ENCODE data around the gene MAPK9.

MAPK9 gene

GRCh38 chr5:180291943-180292831 lies at the start of gene MAPK9:
TSS of gene MAPK9 (minus strand) at chr5:180292083. CDS start at chr5:180280561, 11,522 bp downstream.
- peak; percentile 95 for DNase-seq

- DNase-seq, result no peak
Measured at GRCh38 chr5:180341595-180341994, 49.7 kb upstream of the MAPK9 start.

DNA sequence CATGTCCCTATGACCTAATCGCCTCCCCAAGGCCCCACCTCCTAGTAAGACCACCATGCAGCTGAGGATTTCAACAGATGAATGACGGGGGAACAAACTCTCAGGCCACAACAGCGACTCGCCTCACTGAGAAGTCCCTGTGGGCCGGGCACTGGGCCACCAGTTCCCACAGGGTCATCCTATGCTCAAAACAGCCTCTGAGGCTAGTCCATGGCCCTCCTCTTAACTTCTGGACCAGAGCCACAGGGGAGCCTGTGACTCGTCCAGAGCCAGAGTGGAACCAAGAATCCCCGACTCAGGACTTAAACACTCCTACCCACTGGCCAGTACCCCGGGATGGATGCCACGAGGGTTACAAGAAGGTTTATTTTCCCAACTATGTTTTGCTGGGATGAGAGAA lies 49.0 kb upstream of the MAPK9 start:
- no peak for DNase-seq

DNA sequence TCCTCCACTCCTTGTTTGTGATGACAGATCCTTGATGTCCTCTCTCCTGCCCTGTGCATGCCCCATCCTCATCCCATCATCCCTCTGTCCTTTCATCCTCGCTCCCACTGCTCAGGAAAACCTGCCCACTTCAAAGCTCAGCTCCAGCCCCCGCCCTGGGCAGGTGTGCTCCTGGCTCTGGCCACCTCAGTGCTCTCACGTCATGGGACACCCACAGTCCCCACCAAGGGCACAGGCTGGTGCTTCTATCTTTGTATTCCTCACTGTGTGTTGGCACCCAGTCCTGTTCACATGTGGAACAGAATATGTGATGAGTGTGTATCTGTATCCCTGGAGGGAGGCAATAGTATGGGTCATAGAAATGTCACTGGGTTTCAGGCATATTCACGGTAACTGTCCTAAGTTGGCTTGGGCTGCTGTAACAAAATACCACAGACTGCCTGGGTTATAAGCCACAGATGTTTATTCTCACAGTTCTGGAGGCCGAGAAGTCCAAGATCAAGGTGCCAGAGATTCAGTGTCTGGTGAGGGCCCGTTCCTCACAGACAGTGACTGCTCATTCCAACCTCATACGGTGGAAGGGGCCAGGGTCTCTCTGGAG lies 47.8 kb upstream of the MAPK9 start:
- no peak for DNase-seq

DNA sequence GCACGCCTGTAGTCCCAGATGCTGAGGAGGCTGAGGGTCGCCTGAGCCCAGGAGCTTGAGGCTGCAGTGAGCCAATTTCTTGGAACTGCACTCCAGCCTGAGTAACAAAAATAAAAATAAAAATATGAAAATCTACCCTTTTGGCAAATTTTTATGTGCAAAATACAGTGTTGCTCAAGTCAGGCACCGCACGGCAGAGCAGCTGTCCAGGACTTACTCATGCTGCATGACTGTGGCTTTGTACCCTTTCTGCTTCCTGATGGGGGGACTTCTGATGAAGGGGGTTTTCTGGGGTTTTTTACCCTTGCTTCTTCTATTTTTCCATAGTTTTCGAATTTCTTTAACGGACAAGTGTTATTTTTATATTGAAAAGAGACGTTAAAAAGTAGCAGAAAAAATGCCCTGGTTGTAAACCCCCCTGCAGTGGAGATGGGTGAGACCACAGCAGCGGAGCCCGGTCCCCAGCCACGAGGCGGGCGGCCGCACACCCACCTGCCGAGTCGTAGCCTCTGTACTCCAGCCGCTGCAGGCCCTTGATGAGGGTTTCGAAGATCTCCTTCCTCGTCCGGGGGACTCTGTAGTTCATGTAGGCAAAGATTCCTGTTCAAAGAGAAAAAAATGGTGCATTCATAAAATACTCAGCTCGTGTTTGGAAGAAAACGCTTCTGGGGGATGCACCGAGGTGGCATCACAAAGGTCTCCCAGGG lies 46.3 kb upstream of the MAPK9 start:
- DNase-seq, result no peak

GRCh38 chr5:180336234-180337020 lies 44.5 kb upstream of the MAPK9 start:
- DNase-seq, result no peak

DNA sequence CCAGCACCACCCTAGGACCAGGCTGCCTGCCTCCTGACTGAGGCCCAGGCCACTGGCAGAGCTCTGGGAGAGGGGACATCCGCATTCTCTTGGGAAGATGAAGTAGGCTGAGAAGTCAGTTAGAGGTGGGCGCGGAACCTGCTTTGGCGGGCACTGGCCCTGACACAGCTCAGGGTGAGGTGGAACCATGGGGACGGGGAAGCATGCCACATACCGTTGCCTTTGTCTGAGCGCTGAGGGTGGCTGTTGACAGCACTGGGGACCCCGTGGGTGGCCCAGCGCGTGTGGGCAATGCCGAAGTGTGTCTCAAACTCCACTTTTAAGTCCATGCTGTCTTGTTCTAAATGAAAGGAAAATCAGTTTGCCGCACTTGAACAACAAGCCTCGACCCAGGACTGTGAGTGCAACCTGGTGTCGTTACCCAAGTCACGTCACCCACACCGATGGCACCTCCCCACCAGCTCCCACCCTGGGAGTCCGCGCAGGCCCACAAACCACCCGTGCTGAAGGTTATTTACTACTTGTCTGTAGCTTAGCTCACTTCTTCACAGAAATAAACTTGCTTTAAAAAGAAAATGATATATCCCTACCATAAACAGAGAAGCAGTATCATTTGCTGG lies 43.8 kb upstream of the MAPK9 start:
- no peak for DNase-seq

GRCh38 chr5:180334751-180335613 lies 43.1 kb upstream of the MAPK9 start:
- no peak for DNase-seq

DNA sequence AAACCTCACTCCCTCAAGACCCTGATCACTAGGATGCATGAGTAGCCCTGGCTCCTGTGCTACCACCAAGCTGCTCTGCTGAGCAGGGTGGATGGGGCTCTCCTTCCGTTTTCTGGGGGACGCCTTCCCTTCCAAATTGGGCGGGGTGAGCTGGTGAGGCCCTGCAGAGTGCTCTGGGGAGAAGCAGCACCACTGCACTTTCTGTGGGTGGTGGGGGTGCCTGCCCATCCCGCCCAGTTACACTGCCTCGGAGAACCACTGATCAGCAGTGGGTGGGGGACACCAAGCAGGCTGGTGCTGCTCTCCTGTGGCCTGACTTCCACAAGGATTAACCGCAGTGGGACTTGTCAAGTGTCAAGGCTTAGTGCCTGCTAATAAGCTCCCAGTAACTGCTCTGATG lies 42.3 kb upstream of the MAPK9 start:
- no peak for DNase-seq

DNA sequence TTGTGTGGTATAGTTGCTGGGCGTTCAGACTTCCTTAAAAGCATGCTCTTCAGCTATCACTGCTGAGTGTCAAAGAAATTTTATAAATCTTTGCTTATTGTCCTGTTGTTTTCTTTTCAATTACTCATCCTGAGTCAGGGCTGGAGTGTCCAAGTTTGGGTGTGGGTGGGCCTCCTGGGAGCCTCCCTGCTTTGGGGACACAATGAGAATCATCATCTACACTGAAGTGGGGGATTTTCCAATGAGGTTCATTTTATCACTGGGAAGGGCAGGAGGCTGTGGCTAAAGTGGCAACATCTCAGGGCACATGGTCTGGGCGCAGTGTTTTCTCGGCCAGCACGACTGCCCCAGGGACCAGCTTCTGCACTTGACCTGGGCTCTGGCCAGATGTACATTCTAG lies 41.8 kb upstream of the MAPK9 start:
- no peak for DNase-seq

DNA sequence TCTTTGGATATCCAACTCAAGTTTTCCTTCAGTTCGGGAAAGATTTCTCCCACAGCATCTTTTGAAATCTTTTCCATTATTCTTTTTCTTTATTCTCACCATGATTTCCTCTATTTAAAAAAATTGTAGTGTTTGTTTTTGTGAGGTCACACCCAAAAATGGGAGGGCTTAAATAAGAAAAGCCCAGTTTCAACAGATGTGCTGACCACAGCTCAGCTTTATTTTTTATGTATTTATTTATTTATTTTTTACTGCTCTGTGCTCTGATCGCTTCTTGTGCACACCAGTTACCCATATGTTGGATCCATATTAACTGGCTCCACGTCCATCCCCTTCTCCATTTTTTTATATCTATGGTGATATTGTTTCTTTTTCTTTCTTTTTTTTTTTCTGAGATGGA lies 41.0 kb upstream of the MAPK9 start:
- no peak for DNase-seq

- DNase-seq, result peak; percentile 31
Measured at GRCh38 chr5:180332051-180332517, 40.2 kb upstream of the MAPK9 start.

- peak; percentile 18 for DNase-seq
Measured at GRCh38 chr5:180331647-180331950, 39.7 kb upstream of the MAPK9 start.

- no peak for DNase-seq
Measured at GRCh38 chr5:180330810-180331646, 39.1 kb upstream of the MAPK9 start.

- no peak for DNase-seq
Measured at GRCh38 chr5:180330270-180330648, 38.4 kb upstream of the MAPK9 start.

- no peak for DNase-seq
Measured at GRCh38 chr5:180329606-180330269, 37.9 kb upstream of the MAPK9 start.

- DNase-seq, result no peak
Measured at GRCh38 chr5:180329138-180329435, 37.2 kb upstream of the MAPK9 start.

- DNase-seq, result peak; percentile 84
Measured at GRCh38 chr5:180328296-180329137, 36.6 kb upstream of the MAPK9 start.

DNA sequence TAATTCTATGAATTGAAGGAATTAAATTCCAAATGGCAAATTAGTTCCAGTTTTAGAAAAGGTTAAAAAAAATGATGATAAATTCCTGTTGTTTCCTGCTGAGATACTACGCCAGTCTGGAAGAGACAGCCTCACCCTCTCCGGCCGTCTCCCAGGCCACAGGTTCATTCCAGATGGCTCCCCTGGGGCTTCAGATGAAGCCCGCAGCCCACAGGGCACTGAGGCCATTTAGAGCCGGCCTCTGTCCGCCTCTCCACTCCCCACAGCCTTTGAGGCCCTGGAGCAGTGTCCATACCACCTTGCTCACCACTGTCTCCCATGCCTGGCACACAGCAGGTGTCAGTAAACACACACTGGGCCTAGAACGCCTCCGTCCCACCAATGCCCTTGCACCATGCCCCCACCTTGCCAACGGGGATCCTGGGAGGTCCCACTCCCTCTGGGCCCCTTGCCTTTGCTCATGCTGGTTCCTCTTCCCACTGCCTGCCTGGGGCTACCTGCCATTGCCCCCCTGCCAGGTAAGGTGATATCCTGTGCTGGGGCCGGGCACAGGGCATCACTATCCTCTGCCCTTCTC lies 35.2 kb upstream of the MAPK9 start:
- no peak for DNase-seq

All from eye (tissue), 1 donor.